Caco-2 (cell line): ENCODE measurements around the gene GPC6. TPM values are rescaled to one million over a fixed set of nuclear protein-coding genes. Genes with fewer than 3 reads are reported as not detected.

Source experiments
- BruUV-seq: library from RNA; stranded (reverse); fragments of 400-500 nt; replicated peaks from 2 replicates; lab custom pipeline; 2021; lab: Mats Ljungman, UMichigan
- CTCF ChIA-PET: fragments of 300-600 bp; sonication (Branson Sonifier 250); formaldehyde crosslinking; loops from one replicate; lab custom pipeline; 2022; ENCODE audit warnings: antibody characterized with exemption; lab: Charles Lee
- POLR2A ChIA-PET: fragments of 300-600 bp; sonication (Branson Sonifier 250); formaldehyde crosslinking; loops from one replicate; lab custom pipeline; 2022; ENCODE audit warnings: antibody characterized with exemption; lab: Charles Lee
- DNase-seq, 2 experiments: peaks; one replicate each; pipeline versions ENCODE4 v3.0.0 to v3.0.0-alpha.2; 2020 to 2022
- H3K27me3 ChIP-seq: replicated peaks from 2 replicates; pipeline ENCODE4 v1.6.0; 2011; ENCODE audit warnings: low read length; ENCODE audit not compliant: control insufficient read depth, insufficient read depth
- H3K36me3 ChIP-seq: 2 replicates; pipeline ENCODE4 v1.5.1; 2011; ENCODE audit warnings: low read length; ENCODE audit not compliant: control insufficient read depth, insufficient read depth
- H3K4me1 ChIP-seq: fragments of 250-450 bp; sonication (Bioruptor Pico); 2 replicates; pipeline ENCODE4 v1.5.1; 2020; ENCODE audit warnings: mild to moderate bottlenecking
- H3K4me3 ChIP-seq: 2 replicates; pipeline ENCODE4 v1.5.1; 2011; ENCODE audit warnings: low read depth, mild to moderate bottlenecking, control low read depth, low read length
- H3K9me3 ChIP-seq: fragments of 250-450 bp; sonication (Bioruptor Pico); 2 replicates; pipeline ENCODE4 v1.5.1; 2020; ENCODE audit warnings: mild to moderate bottlenecking, moderate library complexity
- H3K27ac Mint-ChIP-seq: one replicate; pipeline ENCODE4 v1.8.0; 2022; ENCODE audit warnings: mixed read lengths; ENCODE audit not compliant: unreplicated experiment
- H3K27me3 Mint-ChIP-seq: one replicate; pipeline ENCODE4 v1.8.0; 2022; ENCODE audit warnings: mixed read lengths; ENCODE audit not compliant: insufficient read depth, unreplicated experiment
- H3K36me3 Mint-ChIP-seq: one replicate; pipeline ENCODE4 v1.8.0; 2022; ENCODE audit warnings: mild to moderate bottlenecking, mixed read lengths; ENCODE audit not compliant: insufficient read depth, unreplicated experiment
- H3K4me1 Mint-ChIP-seq: one replicate; pipeline ENCODE4 v1.8.0; 2022; ENCODE audit warnings: low read depth, mixed read lengths; ENCODE audit not compliant: unreplicated experiment
- H3K4me3 Mint-ChIP-seq: one replicate; pipeline ENCODE4 v1.8.0; 2022; ENCODE audit warnings: mild to moderate bottlenecking, moderate library complexity, mixed read lengths; ENCODE audit not compliant: unreplicated experiment
- H3K9me3 Mint-ChIP-seq: one replicate; pipeline ENCODE4 v1.8.0; 2022; ENCODE audit warnings: mixed read lengths; ENCODE audit not compliant: unreplicated experiment
- CTCF ChIP-seq, 2 experiments: fragments of 200-600 bp in 1 of 2; IDR thresholded peaks; 1 replicate in 1 of 2; 2 replicates in 1 of 2; pipeline versions ENCODE4 v1.5.1 to v1.8.0; 2011 to 2022; ENCODE audit warnings: antibody characterized with exemption in 1 of 2, control low read depth in 1 of 2, inconsistent platforms in 1 of 2, low read depth in 1 of 2, low read length in 1 of 2, mild to moderate bottlenecking in 1 of 2, moderate library complexity in 1 of 2; ENCODE audit not compliant: insufficient read depth in 1 of 2, severe bottlenecking in 1 of 2, unreplicated experiment in 1 of 2
- intact Hi-C: fragments of 100-400 bp; cut with micrococcal nuclease; formaldehyde crosslinking; loops from one replicate; pipeline ENCODE4 v1.10.0; 2022; ENCODE audit not compliant: unreplicated experiment
- total RNA-seq: library from RNA; stranded (reverse); gene quantifications from 2 replicates; pipeline ENCODE4 v1.2.3, GENCODE V29; 2022

GPC6 gene
- total RNA-seq, 1 experiment from 2014 or later = 0.16 TPM

DNA sequence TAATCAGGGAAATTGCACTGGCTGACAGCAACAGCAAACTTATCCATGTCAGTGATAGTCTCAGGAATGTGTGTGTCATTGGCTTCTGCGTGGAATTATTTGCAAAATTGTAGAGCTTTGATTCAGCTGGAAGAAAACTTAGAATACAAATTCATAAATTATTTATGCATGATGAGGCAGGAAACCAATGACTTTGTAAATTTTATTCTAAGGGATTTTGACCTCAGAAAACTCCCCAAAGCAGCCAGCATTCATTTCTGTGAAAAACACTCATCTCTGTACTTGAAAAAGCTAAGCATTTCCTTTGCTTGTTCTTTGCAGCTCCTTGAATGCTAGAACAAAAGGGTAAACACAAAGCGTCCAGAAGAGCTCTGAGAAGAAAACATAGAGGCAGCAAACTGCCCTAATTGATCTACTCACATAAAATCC lies 1090.5 kb downstream of the GPC6 start:
- H3K27me3 Mint-ChIP-seq = peaks cover 9% of the 10 kb centered on the region
- H3K36me3 Mint-ChIP-seq = no peaks in the 10 kb centered on the region
- no peak overlapping the region for H3K4me3 ChIP-seq
- intact Hi-C loops = no loop called here
- H3K9me3 ChIP-seq = no peaks in the 10 kb centered on the region
- no peak overlapping the region for H3K27ac Mint-ChIP-seq
- CTCF ChIA-PET = no interaction called here
- POLR2A ChIA-PET = no interaction called here
- H3K36me3 ChIP-seq = no peaks in the 10 kb centered on the region
- H3K9me3 Mint-ChIP-seq = no peaks in the 10 kb centered on the region
- no peak overlapping the region for H3K4me3 Mint-ChIP-seq
- TF ChIP-seq CTCF (IDR thresholded peaks at IDR 0.05; ENCODE audit: insufficient read depth in 1 of 2, low read depth in 1 of 2, low read length in 1 of 2, severe bottlenecking in 1 of 2, unreplicated experiment in 1 of 2) = no peak
- no peaks in the 10 kb centered on the region for H3K4me1 Mint-ChIP-seq
- DNase-seq = no peak
- BruUV-seq = no TSS peak
- H3K4me1 ChIP-seq = no peaks in the 10 kb centered on the region
- H3K27me3 ChIP-seq = no peaks in the 10 kb centered on the region; the same call in 1 of the 2 replicates

DNA sequence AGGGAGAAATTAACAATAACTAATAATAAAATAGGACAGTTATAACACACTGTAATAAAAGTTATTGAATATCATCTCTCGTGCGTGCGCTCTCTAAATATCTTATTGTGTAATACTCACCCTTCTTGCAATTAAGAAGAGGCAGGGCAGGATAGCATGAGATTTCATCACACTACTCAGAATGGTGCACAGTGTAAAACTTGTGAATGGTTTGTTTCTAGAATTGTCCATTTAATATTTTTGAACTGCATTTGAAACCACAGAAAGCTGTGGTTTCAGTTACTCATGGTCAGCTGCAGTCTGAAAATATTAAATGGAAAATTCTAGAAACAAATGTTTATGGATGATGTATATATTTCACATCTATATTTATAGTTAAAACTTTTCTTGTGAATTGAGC lies 1091.8 kb downstream of the GPC6 start:
- no peak overlapping the region for H3K4me3 ChIP-seq
- Mint-ChIP-seq H3K27ac (no peak overlapping the region), H3K9me3 (no peaks in the 10 kb centered on the region), H3K36me3 (no peaks in the 10 kb centered on the region), H3K4me1 (no peaks in the 10 kb centered on the region), H3K4me3 (no peak overlapping the region), H3K27me3 (peaks cover 9% of the 10 kb centered on the region)
- BruUV-seq = no TSS peak
- no peaks in the 10 kb centered on the region for H3K27me3 ChIP-seq
- ChIA-PET CTCF (no interaction called here), POLR2A (no interaction called here)
- DNase-seq = no peak
- no peak for TF ChIP-seq CTCF (IDR thresholded peaks at IDR 0.05; ENCODE audit: insufficient read depth in 1 of 2, low read depth in 1 of 2, low read length in 1 of 2, severe bottlenecking in 1 of 2, unreplicated experiment in 1 of 2)
- H3K4me1 ChIP-seq = no peaks in the 10 kb centered on the region
- intact Hi-C loops = no loop called here
- H3K36me3 ChIP-seq = no peaks in the 10 kb centered on the region
- H3K9me3 ChIP-seq = no peaks in the 10 kb centered on the region

- Histone ChIP-seq H3K4me1 (no peaks in the 10 kb centered on the region), H3K9me3 (no peaks in the 10 kb centered on the region), H3K4me3 (no peak overlapping the region), H3K27me3 (no peaks in the 10 kb centered on the region), H3K36me3 (no peaks in the 10 kb centered on the region)
- Mint-ChIP-seq H3K27ac (no peak overlapping the region), H3K4me1 (no peaks in the 10 kb centered on the region), H3K9me3 (no peaks in the 10 kb centered on the region), H3K36me3 (no peaks in the 10 kb centered on the region), H3K27me3 (peaks cover 9% of the 10 kb centered on the region), H3K4me3 (no peak overlapping the region)
- ChIA-PET POLR2A (no interaction called here), CTCF (no interaction called here)
- DNase-seq = no peak
- BruUV-seq = no TSS peak
- intact Hi-C loops = no loop called here
- no peak for TF ChIP-seq CTCF (IDR thresholded peaks at IDR 0.05; ENCODE audit: insufficient read depth in 1 of 2, low read depth in 1 of 2, low read length in 1 of 2, severe bottlenecking in 1 of 2, unreplicated experiment in 1 of 2)
Observed at GRCh38 chr13:94319501-94319900, 1092.9 kb downstream of the GPC6 start.
